SH-SY5Y (cell line): ENCODE measurements around the gene RHBDF2.

Source experiments
- GATA2 ChIP-seq: IDR thresholded peaks from 2 replicates; pipeline ENCODE4 v1.6.1; 2011; ENCODE audit warnings: mild to moderate bottlenecking, low read depth, low read length
- GATA3 ChIP-seq: IDR thresholded peaks from 2 replicates; pipeline ENCODE4 v1.6.1; 2011; ENCODE audit warnings: low read depth, mild to moderate bottlenecking, low read length, moderate library complexity

DNA sequence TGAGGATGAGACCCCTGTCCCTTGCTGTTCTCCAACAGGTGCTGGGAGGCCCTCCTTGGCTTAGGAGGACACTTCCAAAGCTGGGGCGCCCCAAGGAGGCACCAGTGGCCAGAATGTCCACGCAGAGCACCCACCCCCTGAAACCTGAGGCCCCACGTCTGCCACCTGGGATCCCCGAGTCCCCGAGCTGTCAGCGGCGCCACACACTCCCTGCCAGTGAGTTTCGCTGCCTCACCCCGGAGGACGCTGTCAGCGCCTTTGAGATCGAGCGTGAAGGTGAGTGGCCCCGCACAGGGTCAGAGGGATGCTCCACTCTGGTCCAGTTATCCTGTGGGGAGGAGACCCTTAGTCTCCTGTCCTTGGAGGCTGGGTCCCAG is 32.6 kb downstream of the RHBDF2 start:
- TF ChIP-seq GATA2, result no peak
- no peak for TF ChIP-seq GATA3
